Activated naive CD4-positive, alpha-beta T cell (primary cell): Measurements from ENCODE around the gene ADRA2C.
"Not testable (repeated sequence)": the region's sequence is repeated elsewhere in the genome, so short reads cannot be mapped to it uniquely, and the experiment has no call there.

Source experiments
- DNase-seq, 4 experiments: peaks; one replicate each; lab custom pipeline; 2025; lab: John Stamatoyannopoulos, UW

The ADRA2C gene

DNA sequence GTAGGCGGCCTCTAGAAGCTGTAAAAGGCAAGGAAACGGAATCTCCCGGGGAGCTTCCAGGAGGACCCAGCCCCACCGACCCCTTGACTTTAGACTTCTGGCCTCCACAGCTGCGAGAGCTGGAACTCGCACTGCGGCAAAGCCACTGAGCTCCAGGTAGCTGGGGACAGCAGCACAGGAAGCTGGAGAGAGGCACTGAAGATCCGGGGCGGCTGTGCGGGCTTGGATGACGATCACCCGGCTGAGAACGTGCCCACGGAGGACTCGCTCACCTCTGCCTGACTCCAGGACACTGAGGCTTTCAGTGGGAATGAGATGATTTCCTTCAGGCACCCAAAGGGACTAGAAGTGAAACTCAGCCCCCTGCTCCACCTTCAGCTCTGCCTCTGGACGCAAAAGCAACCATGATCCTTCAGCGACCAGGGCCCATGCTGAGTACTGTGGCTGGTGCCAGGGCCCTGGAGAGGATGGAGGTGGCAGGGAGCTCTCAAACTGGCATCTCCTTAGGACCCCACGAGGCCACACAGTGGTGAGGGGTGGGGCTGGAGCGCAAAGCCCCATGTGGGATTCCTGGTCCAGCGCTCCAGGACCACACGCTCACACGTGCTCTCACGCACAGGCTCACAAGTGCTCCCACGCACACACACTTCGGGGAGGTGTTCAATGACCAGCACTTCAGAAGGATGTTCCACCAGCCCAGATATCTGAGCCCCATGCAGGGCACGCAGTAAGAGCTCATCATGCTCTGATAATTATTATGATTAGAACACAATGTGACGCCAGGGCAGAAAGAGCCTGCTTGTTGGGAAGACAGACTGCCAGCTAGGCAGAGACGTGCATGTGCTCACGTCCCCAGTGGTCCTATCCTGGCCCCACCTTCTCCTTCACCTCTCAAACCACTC is 47.2 kb downstream of the ADRA2C start:
- DNase-seq = no peak

DNA sequence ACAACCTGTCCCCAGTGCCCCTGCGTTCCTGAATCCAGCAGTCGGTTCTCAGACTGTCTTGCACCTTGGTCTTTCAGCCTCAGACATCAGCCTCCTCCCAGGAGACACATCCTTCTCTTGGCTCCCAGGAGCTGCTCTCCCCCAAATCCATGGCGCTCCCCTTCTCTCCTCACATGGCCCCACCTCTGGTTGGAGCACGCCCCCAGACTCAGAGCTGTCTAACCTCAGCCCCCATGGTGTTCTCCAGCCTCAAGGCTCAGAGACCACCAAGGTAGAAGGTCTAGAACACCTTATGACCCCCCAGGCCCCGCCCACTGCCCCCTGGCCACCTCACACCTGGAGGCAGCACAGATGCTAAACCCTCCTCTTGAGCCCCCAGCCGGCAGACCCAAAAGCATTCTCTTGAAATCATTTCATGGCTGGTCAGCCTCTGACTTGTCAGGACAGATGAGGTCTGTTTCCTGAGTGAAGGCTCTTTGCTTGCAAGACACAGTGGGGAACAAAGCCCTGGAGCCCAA is 47.9 kb downstream of the ADRA2C start:
- DNase-seq = no peak

DNA sequence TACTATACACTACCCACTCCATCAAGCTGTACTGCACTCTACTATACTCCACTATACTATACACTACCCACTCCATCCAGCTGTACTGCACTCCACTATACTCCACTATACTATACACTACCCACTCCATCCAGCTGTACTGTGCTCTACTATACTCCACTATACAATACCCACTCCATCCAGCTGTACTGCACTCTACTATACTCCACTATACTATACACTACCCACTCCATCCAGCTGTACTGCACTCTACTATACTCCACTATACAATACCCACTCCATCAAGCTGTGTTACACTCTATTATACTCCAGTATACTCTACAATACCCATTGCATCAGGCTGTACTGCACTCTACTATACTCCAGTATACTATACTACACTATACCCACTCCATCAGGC is 48.7 kb downstream of the ADRA2C start:
- DNase-seq = not testable (repeated sequence)

DNA sequence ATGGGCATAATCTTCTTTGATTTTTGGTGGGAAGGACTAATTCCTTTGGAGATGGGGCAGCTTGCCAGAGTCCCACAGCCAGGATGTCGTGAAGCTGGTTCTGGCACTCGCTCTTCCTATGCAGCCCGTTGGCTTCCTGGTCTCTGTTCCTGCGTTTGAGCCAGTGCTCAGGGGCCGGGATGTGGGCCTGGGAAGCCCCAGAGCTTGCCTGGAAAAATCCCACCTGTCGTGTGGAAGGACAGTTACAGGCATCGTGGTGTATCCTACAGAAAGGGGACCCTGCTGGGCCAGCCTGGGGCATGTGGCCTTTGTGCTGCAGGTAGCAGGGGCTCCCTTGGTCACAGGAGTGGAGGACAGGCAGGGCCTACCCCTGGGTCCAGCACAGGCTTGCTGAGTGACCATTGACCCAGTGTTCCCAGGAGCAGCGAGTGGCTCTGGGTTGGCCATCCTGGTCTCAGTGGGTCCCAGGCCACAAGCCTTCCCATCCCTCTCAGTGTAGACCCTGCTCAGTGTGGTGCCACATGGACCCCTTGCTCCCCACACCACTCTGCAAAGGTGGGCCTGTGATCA is 50.2 kb downstream of the ADRA2C start:
- no peak for DNase-seq

DNA sequence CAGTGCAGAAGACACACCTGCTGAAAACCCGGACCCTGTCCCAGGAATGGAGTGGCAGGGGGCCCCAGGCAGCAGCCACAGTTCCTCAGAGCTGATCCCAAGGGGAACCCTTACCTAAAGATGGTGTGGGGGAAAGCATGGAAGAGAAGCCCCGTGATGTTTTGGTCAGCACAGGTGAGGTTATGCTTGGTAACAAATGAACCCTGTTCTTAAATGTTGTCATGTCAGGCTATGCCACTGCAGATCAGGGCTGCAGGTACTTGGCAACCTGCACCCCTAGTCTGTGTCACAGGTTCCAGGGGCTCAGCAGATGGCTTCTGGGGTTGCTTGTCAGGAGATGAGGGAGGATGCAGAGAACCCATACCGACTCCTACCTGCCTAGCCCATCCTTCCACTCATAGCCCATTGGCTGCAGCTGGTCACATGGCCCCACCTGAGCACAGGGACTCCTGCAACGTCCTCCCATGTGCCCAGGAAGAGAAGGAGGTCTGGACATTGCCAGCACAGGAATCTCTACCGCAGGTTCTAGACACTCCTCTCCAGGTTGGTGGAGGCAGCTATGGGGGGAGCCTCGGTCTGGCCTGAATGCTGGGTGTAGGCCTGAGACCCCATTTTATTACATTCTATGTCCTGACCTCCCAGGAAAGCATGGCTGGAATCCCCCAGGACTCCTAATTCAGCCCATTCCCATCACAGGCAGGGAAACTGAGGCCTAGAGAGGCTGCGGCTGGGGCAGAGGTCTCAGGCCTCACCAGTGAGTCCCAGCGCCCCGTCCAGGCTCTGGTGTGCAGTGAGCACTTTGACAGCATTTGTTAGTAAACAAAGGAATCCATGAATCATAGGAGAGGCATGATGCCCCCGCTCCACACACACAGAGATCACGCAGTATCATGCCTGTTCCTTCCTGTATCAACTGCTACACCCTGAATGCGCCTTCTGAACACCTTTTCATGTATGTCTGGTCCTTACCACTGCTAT is 51.1 kb downstream of the ADRA2C start:
- DNase-seq = no peak
